ENCODE measurements around the gene MSS51.

MSS51 gene

DNA sequence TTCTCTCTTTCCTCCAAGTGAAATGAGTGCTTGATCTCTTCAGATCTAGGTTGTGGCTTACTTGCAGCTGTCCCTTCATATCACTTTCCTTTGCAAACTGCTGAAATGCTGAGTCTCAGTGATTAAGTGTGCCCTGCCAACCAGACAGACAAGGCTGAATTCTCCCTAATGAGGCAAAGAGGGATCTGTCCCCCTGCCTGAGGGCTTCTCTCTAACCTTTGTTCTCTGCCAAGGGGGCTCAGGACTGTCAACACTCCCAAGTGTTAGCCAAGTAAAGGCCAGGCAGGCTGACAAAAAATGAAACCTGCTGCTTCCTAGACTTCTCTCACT lies at the start of gene MSS51:
MSS51 (minus strand) TSS at position 24 of the 330 bp plus-strand sequence. CDS start 5,277 bp downstream, outside the sequence.
- no peak for TF ChIP-seq ZFX (IDR thresholded peaks at IDR 0.05)
- TF ChIP-seq, protein P1, sequence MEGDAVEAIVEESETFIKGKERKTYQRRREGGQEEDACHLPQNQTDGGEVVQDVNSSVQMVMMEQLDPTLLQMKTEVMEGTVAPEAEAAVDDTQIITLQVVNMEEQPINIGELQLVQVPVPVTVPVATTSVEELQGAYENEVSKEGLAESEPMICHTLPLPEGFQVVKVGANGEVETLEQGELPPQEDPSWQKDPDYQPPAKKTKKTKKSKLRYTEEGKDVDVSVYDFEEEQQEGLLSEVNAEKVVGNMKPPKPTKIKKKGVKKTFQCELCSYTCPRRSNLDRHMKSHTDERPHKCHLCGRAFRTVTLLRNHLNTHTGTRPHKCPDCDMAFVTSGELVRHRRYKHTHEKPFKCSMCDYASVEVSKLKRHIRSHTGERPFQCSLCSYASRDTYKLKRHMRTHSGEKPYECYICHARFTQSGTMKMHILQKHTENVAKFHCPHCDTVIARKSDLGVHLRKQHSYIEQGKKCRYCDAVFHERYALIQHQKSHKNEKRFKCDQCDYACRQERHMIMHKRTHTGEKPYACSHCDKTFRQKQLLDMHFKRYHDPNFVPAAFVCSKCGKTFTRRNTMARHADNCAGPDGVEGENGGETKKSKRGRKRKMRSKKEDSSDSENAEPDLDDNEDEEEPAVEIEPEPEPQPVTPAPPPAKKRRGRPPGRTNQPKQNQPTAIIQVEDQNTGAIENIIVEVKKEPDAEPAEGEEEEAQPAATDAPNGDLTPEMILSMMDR (conservative IDR thresholded peaks at IDR 0.05), result no peak
- no peak within 1 kb of the TSS for H3K27ac ChIP-seq

DNA sequence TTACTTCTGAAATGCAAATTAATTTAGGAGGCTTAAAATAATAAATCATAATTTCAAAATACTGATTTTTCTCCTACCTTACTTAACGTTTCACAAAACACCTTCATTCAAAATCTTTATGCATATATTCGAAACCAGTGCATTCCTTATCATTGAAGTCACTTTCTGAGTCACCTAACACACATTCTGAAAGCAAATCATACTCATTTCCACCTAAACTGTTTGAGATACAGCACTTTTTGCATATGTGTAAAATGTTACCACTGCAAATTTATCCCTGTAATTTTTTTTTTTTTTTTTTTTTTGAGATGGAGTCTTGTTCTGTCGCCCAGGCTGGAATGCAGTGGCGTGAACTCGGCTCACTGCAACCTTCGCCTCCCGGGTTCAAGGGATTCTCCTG lies 46.8 kb upstream of the MSS51 start:
- H3K27ac ChIP-seq, result no peak overlapping the region
- TF ChIP-seq, protein P1 (conservative IDR thresholded peaks at IDR 0.05), result no peak
- TF ChIP-seq ZFX (IDR thresholded peaks at IDR 0.05), result no peak

DNA sequence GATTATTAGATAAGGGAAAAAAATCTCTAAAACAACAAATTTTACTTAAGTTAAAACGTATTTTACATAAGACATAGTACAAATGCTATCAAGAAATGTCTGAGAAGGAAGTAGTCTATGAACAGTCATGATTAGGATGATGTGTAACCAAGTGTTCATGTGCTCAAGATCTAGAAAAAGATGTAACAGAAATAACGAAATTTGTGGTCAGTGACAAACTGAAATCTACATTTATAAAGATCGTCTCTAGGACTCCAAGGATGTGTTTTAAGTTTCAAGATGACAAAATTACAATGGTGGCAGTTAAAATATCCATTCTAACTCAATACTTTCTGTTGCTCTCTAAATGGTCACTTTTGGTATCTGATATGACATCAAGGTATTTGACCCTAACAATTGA lies 45.3 kb upstream of the MSS51 start:
- TF ChIP-seq ZFX (IDR thresholded peaks at IDR 0.05), result no peak

DNA sequence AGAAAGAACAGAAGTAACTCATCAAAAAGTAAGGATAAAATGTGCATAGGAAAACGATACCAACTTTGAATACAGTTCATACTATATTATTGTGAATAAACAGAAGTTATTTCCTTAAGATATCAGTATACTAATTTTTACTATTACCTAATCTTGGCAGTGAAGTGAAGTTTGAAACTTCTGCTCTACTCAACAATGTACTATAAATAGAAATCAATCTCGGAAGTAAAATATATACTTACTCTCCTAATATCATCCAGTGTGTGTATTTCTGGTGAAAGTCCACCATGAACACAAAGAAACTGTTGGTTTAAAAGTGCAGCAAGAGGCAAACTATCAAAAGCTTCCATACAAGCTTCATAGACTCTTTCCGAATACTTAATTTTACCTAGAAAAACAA lies 37.9 kb upstream of the MSS51 start:
- TF ChIP-seq ZFX (IDR thresholded peaks at IDR 0.05), result no peak
- TF ChIP-seq, protein P1 (conservative IDR thresholded peaks at IDR 0.05), result no peak
- H3K27ac ChIP-seq, result no peak overlapping the region

More for the DNA sequence above, 45.3 kb upstream of the MSS51 start:
- no peak overlapping the region for H3K27ac ChIP-seq

DNA sequence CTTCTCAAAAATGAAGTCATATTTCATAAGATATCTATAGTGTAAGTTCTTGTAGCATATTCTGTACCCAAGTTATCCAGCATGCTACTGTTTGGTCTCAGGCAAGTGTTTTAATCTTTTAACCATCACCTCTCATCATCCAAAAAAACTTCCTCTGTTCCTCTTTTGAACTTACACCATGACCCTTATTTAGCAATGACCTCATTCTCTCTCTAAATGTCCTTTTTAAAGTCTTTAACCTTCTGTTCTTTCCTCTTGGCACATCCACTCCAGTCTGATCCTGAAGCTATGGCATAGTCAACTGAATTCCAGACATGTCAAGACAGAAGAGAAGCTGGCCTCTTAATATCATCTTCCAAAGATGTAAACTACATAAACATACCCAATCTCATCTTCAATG lies 36.2 kb upstream of the MSS51 start:
- TF ChIP-seq ZFX (IDR thresholded peaks at IDR 0.05), result no peak
- TF ChIP-seq, protein P1 (conservative IDR thresholded peaks at IDR 0.05), result no peak
- H3K27ac ChIP-seq, result no peak overlapping the region

DNA sequence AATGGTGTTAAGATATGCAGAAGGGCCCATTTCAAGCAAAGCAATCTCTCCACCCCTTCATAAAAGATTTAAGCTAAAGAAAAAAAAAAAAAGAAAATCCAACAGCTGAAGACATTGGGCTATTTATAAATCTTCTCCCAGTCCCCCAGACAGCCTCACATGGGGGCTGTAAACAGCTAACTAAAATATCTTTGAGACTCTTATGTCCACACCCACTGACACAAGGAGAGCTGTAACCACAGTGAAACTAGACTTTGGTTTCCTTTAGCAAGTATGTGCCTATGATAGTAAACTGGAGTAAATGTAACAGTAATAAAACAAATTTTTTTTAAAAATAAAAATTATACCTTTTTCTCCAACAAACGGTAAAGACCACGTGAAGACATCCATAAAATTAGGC lies 33.8 kb upstream of the MSS51 start:
- TF ChIP-seq ZFX (IDR thresholded peaks at IDR 0.05), result no peak
- TF ChIP-seq, protein P1 (conservative IDR thresholded peaks at IDR 0.05), result no peak
- H3K27ac ChIP-seq, result no peak overlapping the region

DNA sequence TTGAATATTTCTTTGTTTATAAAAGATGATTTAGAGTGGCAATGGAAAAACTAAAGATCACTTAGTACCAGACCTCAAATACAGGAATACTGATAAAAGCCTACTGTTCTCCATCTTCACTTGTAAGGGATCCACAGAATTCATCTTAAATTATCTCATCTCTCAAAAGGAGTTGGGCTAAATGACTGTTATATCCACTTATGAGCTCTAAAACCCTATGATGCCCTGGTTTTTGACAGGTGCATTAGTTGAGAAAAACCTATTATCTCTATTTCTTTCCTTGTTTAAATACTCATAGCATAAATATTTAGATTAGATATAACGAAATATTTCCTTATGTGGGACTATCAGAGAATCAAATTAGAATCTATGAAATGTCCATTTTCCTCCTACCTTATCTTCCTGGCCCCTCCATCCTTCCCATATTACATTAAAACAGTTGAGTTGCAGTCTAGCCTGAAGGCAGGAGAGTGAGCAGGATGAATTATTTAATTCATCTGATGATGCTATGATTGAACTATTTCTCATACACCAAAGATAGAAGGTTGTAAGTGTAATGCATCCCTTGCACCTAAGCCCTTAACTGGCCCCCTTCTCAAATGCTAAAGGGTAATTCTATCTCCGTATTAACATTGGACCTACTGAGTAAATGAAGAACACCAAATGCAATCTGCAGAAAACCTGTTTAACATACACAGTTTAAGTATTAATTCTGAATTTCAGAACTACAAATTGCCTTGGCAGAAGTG lies 32.8 kb upstream of the MSS51 start:
- TF ChIP-seq, protein P1 (conservative IDR thresholded peaks at IDR 0.05), result no peak
- TF ChIP-seq ZFX (IDR thresholded peaks at IDR 0.05), result no peak
- H3K27ac ChIP-seq, result no peak overlapping the region

DNA sequence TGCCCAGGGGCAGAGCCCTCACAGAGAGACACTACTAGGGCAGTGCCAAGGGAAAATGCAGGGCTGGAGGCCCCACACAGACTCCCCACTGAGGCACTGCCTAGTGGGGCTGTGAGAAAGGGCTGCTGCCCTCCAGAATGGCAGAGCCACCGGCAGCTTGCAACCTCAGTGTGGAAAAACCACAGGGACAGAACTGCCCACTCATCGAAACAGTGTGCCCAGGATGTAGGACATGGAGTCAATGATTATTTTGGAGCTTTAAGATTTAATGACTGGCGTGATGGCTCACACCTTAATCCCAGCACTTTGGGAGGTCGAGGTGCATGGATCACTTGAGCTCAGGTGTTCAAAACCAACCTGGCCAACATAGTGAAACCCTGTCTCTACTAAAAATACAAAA lies 27.5 kb upstream of the MSS51 start:
- TF ChIP-seq, protein P1 (conservative IDR thresholded peaks at IDR 0.05), result no peak
- no peak for TF ChIP-seq ZFX (IDR thresholded peaks at IDR 0.05)
- no peak overlapping the region for H3K27ac ChIP-seq
